IMR-90 (cell line): Measurements from ENCODE around the gene INF2. TPM values are rescaled to one million over a fixed set of nuclear protein-coding genes. Genes with fewer than 3 reads are reported as not detected.

ENCODE experiments used
- ATAC-seq: fragments of 200-7000 bp; cut with Tn5 transposase; 2 replicates; pipeline ENCODE4 v1.9.1; 2020; ENCODE audit warnings: low read depth, mild to moderate bottlenecking, moderate library complexity
- BruUV-seq: library from RNA; stranded (reverse); fragments of 400-500 nt; replicated peaks from 2 replicates; lab custom pipeline; 2021; lab: Mats Ljungman, UMichigan
- CTCF ChIA-PET: fragments of 300-600 bp; formaldehyde crosslinking; extraction: SDS; loops from one replicate; lab custom pipeline; 2021; ENCODE audit warnings: antibody characterized with exemption; lab: Yijun Ruan, JAX
- POLR2A ChIA-PET: fragments of 300-600 bp; sonication (Branson Sonifier 250); formaldehyde crosslinking; loops from one replicate; lab custom pipeline; 2022; ENCODE audit warnings: antibody characterized with exemption; ENCODE audit not compliant: unreplicated experiment; lab: Charles Lee
- DNase-seq: peaks from one replicate; pipeline ENCODE4 v3.0.0; 2013
- H2AFZ ChIP-seq: replicated peaks from 2 replicates; pipeline ENCODE3; 2013; ENCODE audit warnings: low read length, mild to moderate bottlenecking; ENCODE audit not compliant: poor library complexity
- H2AK5ac ChIP-seq: 2 replicates; pipeline ENCODE4 v1.6.1; 2013; ENCODE audit warnings: low read depth, low read length, inconsistent platforms
- H2AK9ac ChIP-seq: replicated peaks from 2 replicates; pipeline ENCODE3; 2013; ENCODE audit warnings: mild to moderate bottlenecking, low read depth, low read length, moderate library complexity; ENCODE audit not compliant: poor library complexity
- H2BK120ac ChIP-seq: 2 replicates; pipeline ENCODE4 v1.6.1; 2013; ENCODE audit warnings: low read depth, low read length, inconsistent platforms
- H2BK15ac ChIP-seq: 3 replicates; pipeline ENCODE4 v1.6.1; 2013; ENCODE audit warnings: low read depth, low read length, inconsistent platforms
- H2BK20ac ChIP-seq: 2 replicates; pipeline ENCODE4 v1.6.1; 2013; ENCODE audit warnings: low read depth, mild to moderate bottlenecking, inconsistent platforms, low read length, moderate library complexity
- H2BK5ac ChIP-seq: 2 replicates; pipeline ENCODE4 v1.6.1; 2013; ENCODE audit warnings: mild to moderate bottlenecking, low read depth, low read length, inconsistent platforms; ENCODE audit not compliant: poor library complexity, severe bottlenecking
- H3K14ac ChIP-seq: replicated peaks from 2 replicates; pipeline ENCODE4 v1.6.1; 2013; ENCODE audit warnings: low read depth, low read length, inconsistent platforms
- H3K18ac ChIP-seq: 2 replicates; pipeline ENCODE4 v1.6.1; 2013; ENCODE audit warnings: low read depth, low read length, control low read depth
- H3K23ac ChIP-seq: 2 replicates; pipeline ENCODE4 v1.6.1; 2013; ENCODE audit warnings: low read depth, low read length, inconsistent platforms
- H3K27ac ChIP-seq: 2 replicates; pipeline ENCODE4 v1.5.1; 2013; ENCODE audit warnings: mild to moderate bottlenecking, control low read depth, low read length; ENCODE audit not compliant: insufficient read depth
- H3K27me3 ChIP-seq: 2 replicates; pipeline ENCODE4 v1.6.1; 2013; ENCODE audit warnings: low read length; ENCODE audit not compliant: control insufficient read depth, insufficient read depth
- H3K36me3 ChIP-seq: 2 replicates; pipeline ENCODE4 v1.6.1; 2013; ENCODE audit warnings: low read length, mixed read lengths; ENCODE audit not compliant: control insufficient read depth, insufficient read depth
- H3K4ac ChIP-seq: 2 replicates; pipeline ENCODE4 v1.6.1; 2013; ENCODE audit warnings: low read depth, low read length, inconsistent platforms
- H3K4me1 ChIP-seq: 2 replicates; pipeline ENCODE4 v1.6.1; 2013; ENCODE audit warnings: low read length, mixed read lengths; ENCODE audit not compliant: control insufficient read depth, insufficient read depth
- H3K4me2 ChIP-seq: 2 replicates; pipeline ENCODE4 v1.6.1; 2013; ENCODE audit warnings: low read depth, mild to moderate bottlenecking, control low read depth, low read length, moderate library complexity
- H3K4me3 ChIP-seq: 2 replicates; pipeline ENCODE4 v1.5.1; 2013; ENCODE audit warnings: low read depth, mild to moderate bottlenecking, control low read depth, low read length, moderate library complexity; ENCODE audit not compliant: insufficient read depth
- H3K56ac ChIP-seq: 2 replicates; pipeline ENCODE4 v1.6.1; 2013; ENCODE audit warnings: low read length, inconsistent platforms; ENCODE audit not compliant: insufficient read depth; ENCODE audit errors: extremely low read depth
- H3K79me1 ChIP-seq, 2 experiments: 2 replicates each; pipeline ENCODE4 v1.6.1; 2013; ENCODE audit warnings: low read length in 2 of 2, inconsistent platforms in 1 of 2, low read depth in 1 of 2
- H3K9ac ChIP-seq: 2 replicates; pipeline ENCODE4 v1.6.1; 2013; ENCODE audit warnings: low read depth, low read length, control low read depth
- H3K9me1 ChIP-seq: 2 replicates; pipeline ENCODE4 v1.6.1; 2013; ENCODE audit warnings: low read length, inconsistent platforms; ENCODE audit not compliant: insufficient read depth
- H3K9me3 ChIP-seq: 2 replicates; pipeline ENCODE4 v1.6.1; 2013; ENCODE audit warnings: low read length; ENCODE audit not compliant: control insufficient read depth, insufficient read depth
- H4K20me1 ChIP-seq: 2 replicates; pipeline ENCODE4 v1.6.1; 2013; ENCODE audit warnings: low read length, inconsistent platforms; ENCODE audit not compliant: insufficient read depth
- H4K5ac ChIP-seq: 2 replicates; pipeline ENCODE4 v1.6.1; 2013; ENCODE audit warnings: mild to moderate bottlenecking, low read depth, low read length, control low read depth
- H4K8ac ChIP-seq, 2 experiments: 2 replicates each; pipeline ENCODE4 v1.6.1; 2013; ENCODE audit warnings: low read depth in 2 of 2, low read length in 2 of 2, control low read depth in 1 of 2, inconsistent platforms in 1 of 2
- H4K91ac ChIP-seq: 2 replicates; pipeline ENCODE4 v1.6.1; 2013; ENCODE audit warnings: low read depth, low read length, inconsistent platforms; ENCODE audit not compliant: insufficient read depth
- CEBPB ChIP-seq: IDR thresholded peaks from 2 replicates; pipeline ENCODE4 v1.6.1; 2012; ENCODE audit warnings: low read depth, low read length, improper control_type of control experiment
- CHD1 ChIP-seq: IDR thresholded peaks from 2 replicates; pipeline ENCODE4 v1.6.1; 2012; ENCODE audit warnings: low read depth, low read length, improper control_type of control experiment
- CTCF ChIP-seq: conservative IDR thresholded peaks from 2 replicates; pipeline ENCODE4 v1.5.1; 2012; ENCODE audit warnings: mild to moderate bottlenecking, low read depth, low read length, improper control_type of control experiment
- ELK1 ChIP-seq: fragments of 150-350 bp; IDR thresholded peaks from 2 replicates; pipeline ENCODE4 v1.6.1; 2016; ENCODE audit warnings: low read depth, mild to moderate bottlenecking, low read length, moderate library complexity, borderline replicate concordance
- MAZ ChIP-seq: IDR thresholded peaks from 2 replicates; pipeline ENCODE4 v1.6.1; 2012; ENCODE audit warnings: low read depth, mild to moderate bottlenecking, low read length, improper control_type of control experiment, moderate library complexity, borderline replicate concordance
- MXI1 ChIP-seq: IDR thresholded peaks from 2 replicates; pipeline ENCODE4 v1.6.1; 2012; ENCODE audit warnings: low read depth, mild to moderate bottlenecking, low read length, moderate library complexity, borderline replicate concordance
- POLR2A ChIP-seq: IDR thresholded peaks from 2 replicates; pipeline ENCODE4 v1.6.1; 2012; ENCODE audit warnings: mild to moderate bottlenecking, low read depth, low read length
- RCOR1 ChIP-seq: IDR thresholded peaks from 2 replicates; pipeline ENCODE4 v1.6.1; 2012; ENCODE audit warnings: mild to moderate bottlenecking, low read length, improper control_type of control experiment; ENCODE audit not compliant: insufficient replicate concordance
- RFX5 ChIP-seq: IDR thresholded peaks from 2 replicates; pipeline ENCODE4 v1.8.0; 2012; ENCODE audit warnings: low read depth, mild to moderate bottlenecking, low read length, moderate library complexity
- WGBS, 2 experiments: methylation state at CpG; one replicate each; pipeline versions ENCODE4 v1.1.5 to v1.1.7; 2013; ENCODE audit warnings: missing lambda C conversion rate in 2 of 2; ENCODE audit not compliant: insufficient read length in 1 of 2; ENCODE audit errors: extremely low coverage in 2 of 2; 5-methylcytosine and 5-hydroxymethylcytosine counted together
- dilution Hi-C: fragments of 300-500 bp; cut with HindIII; formaldehyde crosslinking; loops from one replicate; pipeline ENCODE4 v1.14.3; 2018; ENCODE audit warnings: low sequenced_read_pairs; ENCODE audit not compliant: unreplicated experiment
- in situ Hi-C: fragments of 300-500 bp; cut with MboI; formaldehyde crosslinking; loops from 3 replicates; pipeline ENCODE4 v1.14.3; 2019; ENCODE audit warnings: low sequenced_read_pairs, inconsistent platforms, mixed read lengths
- intact Hi-C: fragments of 100-400 bp; cut with micrococcal nuclease; formaldehyde crosslinking; loops from 2 replicates; pipeline ENCODE4 v1.10.0; 2022
- polyA plus RNA-seq, 3 experiments: library from polyadenylated mRNA; depleted of rRNA; stranded (reverse); fragments of >200 nt; gene quantifications; 2 replicates each; pipeline ENCODE4 v1.2.3, GENCODE V29; 2012; ENCODE audit warnings: low replicate concordance in 1 of 3
- total RNA-seq: library from RNA; depleted of rRNA; stranded (reverse); fragments of >200 nt; gene quantifications from 2 replicates; pipeline ENCODE4 v1.2.3, GENCODE V29; 2012

INF2 gene
- total and polyA plus RNA-seq, 2 of the 4 experiments (the other 2 are of a cell fraction): 16.8 to 62.1 TPM

- no TSS peak for BruUV-seq
- Histone ChIP-seq H2BK5ac (peak overlapping the region; percentile 33), H2BK15ac (no peak overlapping the region), H2BK120ac (peak overlapping the region; percentile 65; the same call in 1 of the 2 replicates), H3K14ac (peak overlapping the region; percentile 87), H3K4me3 (peak overlapping the region; percentile 46), H3K27me3 (no peaks in the 10 kb centered on the region), H3K4me2 (peak overlapping the region; percentile 87), H4K5ac (0 out of 2 replicates have a peak overlapping the region, but pooled peaks have one; percentile 36), H3K9ac (peak overlapping the region; percentile 69; the same call in 1 of the 2 replicates), H3K4me1 (peaks cover 25% of the 10 kb centered on the region), H4K20me1 (peaks cover 35% of the 10 kb centered on the region), H3K56ac (0 out of 2 replicates have a peak overlapping the region, but pooled peaks have one; percentile 52), H3K18ac (no peak overlapping the region), H4K8ac (peak overlapping the region; percentile 64 to 79; a peak in 2 of 4 replicates), H3K9me1 (peaks cover 11% of the 10 kb centered on the region), H3K9me3 (no peaks in the 10 kb centered on the region), H4K91ac (peak overlapping the region; percentile 41; the same call in 1 of the 2 replicates), H3K79me1 (peaks cover 8 to 39% of the 10 kb centered on the region in 2 experiments; a peak in 2 of 4 replicates), H3K36me3 (peaks cover 18% of the 10 kb centered on the region), H2AFZ (peak overlapping the region; percentile 93), H2AK5ac (no peak overlapping the region), H3K27ac (peak overlapping the region; percentile 54), H3K23ac (no peak overlapping the region), H2BK20ac (no peak overlapping the region), H2AK9ac (peak overlapping the region; percentile 81), H3K4ac (peak overlapping the region; percentile 52)
- no peak for DNase-seq
- TF ChIP-seq MXI1: no peak
- TF ChIP-seq CHD1: no peak
- TF ChIP-seq RCOR1: no peak
- no peak for TF ChIP-seq ELK1
- no peak for TF ChIP-seq RFX5
- TF ChIP-seq POLR2A: no peak
- TF ChIP-seq CEBPB: no peak
- no peak for TF ChIP-seq MAZ
- TF ChIP-seq CTCF: no peak
- ChIA-PET CTCF (interaction anchor here (1.0 kb wide), 1 partner anchor 18 kb away, joined by 5 read pairs; no protein-coding TSS in a partner anchor), POLR2A (no interaction called here)
- dilution Hi-C loops (no loop called here), intact Hi-C loops (no loop called here), in situ Hi-C loops (no loop called here)
- no peak; the same call in 1 of the 2 replicates for ATAC-seq
- 8% methylated on average over 20 of the region's 21 CpGs; no CpG with 5 or more reads in 1 of the 2 experiments for WGBS, 2 experiments
Measured at GRCh38 chr14:104752423-104752734, 63.0 kb downstream of the INF2 start.
